ENCODE data around the gene HBE1.
"Not testable (repeated sequence)": the region's sequence is repeated elsewhere in the genome, so short reads cannot be mapped to it uniquely, and the experiment has no call there.

HBE1 gene

GRCh38 chr11:5252919-5253265, 16.9 kb downstream of the HBE1 start:
- no peak for DNase-seq (ENCODE audit: low read depth)
- TF ChIP-seq CTCF (IDR thresholded peaks at IDR 0.05; ENCODE audit: low read depth, low read length, missing control alignments): no peak
- no peak overlapping the region for H3K4me3 ChIP-seq (ENCODE audit: low read depth, low read length)

- no peak for TF ChIP-seq CTCF (IDR thresholded peaks at IDR 0.05; ENCODE audit: low read depth, low read length, missing control alignments)
- H3K4me3 ChIP-seq (ENCODE audit: low read depth, low read length): no peak overlapping the region
- no peak for DNase-seq (ENCODE audit: low read depth)
These were observed 17.4 kb downstream of the HBE1 start for GRCh38 chr11:5252192-5252918.

GRCh38 chr11:5251746-5252145, 18.0 kb downstream of the HBE1 start:
- no peak for DNase-seq (ENCODE audit: low read depth)
- no peak for TF ChIP-seq CTCF (IDR thresholded peaks at IDR 0.05; ENCODE audit: low read depth, low read length, missing control alignments)
- no peak overlapping the region for H3K4me3 ChIP-seq (ENCODE audit: low read depth, low read length)

- H3K4me3 ChIP-seq (ENCODE audit: low read depth, low read length): no peak overlapping the region
- TF ChIP-seq CTCF (IDR thresholded peaks at IDR 0.05; ENCODE audit: low read depth, low read length, missing control alignments): no peak
- no peak for DNase-seq (ENCODE audit: low read depth)
These were observed 19.1 kb downstream of the HBE1 start for GRCh38 chr11:5250543-5251204.

GRCh38 chr11:5249807-5250396, 19.8 kb downstream of the HBE1 start, which contains the start of gene HBG1:
TSS of gene HBG1 (minus strand) at chr11:5249857. CDS start at chr11:5249804, 53 bp downstream.
- H3K4me3 ChIP-seq (ENCODE audit: low read depth, low read length); DNase-seq (ENCODE audit: low read depth): not testable (repeated sequence)

- DNase-seq (ENCODE audit: low read depth); H3K4me3 ChIP-seq (ENCODE audit: low read depth, low read length): not testable (repeated sequence)
These were observed 21.2 kb downstream of the HBE1 start for GRCh38 chr11:5248498-5248897.

GRCh38 chr11:5247472-5248192, 22.1 kb downstream of the HBE1 start:
- TF ChIP-seq CTCF (IDR thresholded peaks at IDR 0.05; ENCODE audit: low read depth, low read length, missing control alignments): no peak
- no peak overlapping the region for H3K4me3 ChIP-seq (ENCODE audit: low read depth, low read length)
- DNase-seq (ENCODE audit: low read depth): no peak
